ENCODE results near the gene ANO6.

The ANO6 gene

DNA sequence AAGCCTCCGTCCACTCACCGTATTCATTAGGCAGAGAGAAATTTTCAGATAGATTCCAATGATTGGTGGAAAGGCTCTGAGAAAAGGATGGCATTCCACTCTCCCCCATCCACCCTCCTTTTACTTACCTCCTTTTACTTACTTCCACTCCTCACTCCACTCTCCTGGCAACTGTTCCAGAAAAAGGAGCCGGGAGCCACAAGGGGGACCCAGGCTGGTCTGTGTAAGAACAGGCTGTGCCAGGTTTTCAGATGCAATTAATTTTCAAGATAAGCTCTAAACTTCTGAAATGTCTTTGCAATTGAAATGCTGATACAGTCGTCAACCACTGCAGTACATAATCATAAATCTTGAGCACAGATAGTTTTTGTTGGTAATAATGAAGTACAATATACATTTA, 248.8 kb downstream of the ANO6 start:
- DNase-seq = no peak

DNA sequence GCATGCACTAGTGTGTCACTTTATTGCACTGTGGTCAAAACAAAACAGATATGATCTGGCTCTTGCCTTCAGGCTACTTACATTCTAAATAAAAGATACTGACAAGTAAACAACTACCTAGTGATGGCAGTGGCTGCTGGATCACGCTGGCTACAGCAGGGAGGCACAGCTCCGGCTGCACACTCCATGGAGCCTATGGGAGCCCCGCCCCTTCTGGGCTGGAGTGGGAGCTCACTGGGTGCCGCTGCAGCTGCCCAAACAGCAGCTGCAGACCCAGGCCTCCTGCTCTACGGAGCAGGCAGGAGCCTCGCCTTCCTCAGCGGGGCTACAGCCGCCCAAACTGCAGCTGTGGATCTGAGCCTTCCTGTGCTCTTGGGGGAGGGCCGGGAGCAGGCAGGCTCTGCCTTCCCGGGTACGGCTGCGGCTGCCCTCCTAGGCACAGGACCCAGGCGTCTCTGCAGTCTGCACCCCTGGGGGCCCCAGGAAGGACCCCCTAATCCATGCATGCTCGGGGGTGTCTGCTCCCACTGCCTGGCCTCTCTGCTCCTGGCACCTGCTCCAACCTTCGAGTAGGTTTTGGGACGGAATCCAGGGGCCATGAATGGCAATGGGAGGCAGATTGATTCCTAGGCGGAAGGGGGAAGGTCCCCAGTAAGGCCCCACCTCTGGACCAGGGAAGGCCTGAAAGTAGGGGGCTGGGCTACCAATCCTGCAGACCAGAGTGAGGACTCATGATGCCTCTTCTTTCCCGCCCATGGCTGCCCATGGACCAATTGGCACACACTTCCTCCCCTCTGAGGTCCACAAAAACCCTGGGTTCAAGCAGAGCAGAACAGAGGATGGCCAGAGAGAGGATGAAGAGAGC, 253.1 kb downstream of the ANO6 start:
- DNase-seq = no peak

DNA sequence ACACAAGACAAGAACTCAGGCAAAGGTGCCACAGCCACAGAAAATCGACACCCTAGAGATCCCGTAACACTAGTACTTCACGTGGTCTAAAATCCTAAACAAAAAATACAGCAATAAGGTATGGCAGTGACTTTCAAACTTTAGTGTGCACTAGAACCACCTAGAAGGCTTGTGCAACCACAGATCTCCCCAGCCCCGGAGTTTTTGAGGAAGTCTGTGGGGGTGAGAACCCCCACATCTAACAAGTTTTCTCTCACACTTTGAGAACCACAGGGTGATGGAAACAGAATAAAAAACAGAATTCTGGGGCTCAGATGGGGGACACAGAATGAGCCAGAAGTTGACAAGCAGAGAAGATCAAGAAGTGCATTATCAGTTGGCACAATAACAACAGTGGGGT, 254.0 kb downstream of the ANO6 start:
- no peak for DNase-seq

DNA sequence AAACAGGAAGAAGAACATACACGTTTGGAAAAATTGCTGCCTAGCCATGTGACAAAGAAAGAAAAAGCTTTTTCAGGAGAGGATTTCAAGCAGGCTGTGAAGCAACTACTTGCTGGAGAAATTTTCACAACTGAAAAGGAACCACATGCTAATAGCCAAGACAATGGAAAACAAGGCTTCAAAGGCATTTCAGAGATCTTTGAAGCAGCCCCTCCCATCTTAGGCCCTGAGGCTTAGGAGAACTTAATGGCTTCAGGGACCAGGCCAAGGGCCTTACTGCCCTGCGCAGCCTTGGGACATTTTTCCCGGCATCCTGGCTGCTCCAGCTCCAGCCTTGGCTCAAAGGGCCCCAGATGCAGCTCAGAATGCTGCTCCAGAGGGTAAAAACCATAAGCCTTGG, 257.7 kb downstream of the ANO6 start:
- DNase-seq = no peak

DNA sequence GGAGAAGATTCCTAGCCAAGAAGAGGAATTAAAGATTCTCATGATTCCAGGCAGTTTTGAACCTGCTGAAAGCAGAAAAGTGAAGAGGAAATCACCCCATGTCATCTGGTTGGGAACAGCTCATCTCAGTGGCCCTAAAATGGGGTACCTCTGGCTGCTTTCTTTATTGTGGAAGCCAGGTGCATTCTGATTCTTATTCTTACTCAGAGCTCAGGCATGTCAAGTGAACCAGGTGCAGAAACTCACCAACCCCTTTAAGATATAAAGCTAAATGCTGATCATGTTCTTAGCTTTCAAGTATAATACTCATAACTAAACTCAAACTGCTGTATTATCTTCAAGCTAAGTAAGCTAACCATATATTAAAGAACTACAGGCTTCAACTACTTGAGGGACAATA, 259.7 kb downstream of the ANO6 start:
- DNase-seq = no peak

DNA sequence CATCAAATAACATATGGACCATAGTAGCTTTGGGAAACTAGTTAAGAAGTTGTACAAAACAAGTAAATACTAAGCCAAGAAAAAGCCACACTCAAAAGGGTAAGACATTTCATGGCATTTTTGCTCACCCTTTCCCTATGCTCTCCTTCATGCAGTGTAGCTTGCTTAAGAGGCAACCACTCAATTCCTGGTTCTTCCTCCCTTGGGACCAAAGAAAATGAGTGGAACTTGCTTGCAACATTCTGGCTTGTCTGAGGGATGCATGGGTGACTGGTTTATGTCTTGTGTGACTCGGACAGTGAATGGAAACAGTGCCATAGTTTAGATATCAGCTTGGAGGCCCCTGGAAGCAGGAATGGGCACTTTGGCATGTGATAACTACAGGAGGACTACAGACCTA, 261.6 kb downstream of the ANO6 start:
- peak; percentile 40 for DNase-seq

DNA sequence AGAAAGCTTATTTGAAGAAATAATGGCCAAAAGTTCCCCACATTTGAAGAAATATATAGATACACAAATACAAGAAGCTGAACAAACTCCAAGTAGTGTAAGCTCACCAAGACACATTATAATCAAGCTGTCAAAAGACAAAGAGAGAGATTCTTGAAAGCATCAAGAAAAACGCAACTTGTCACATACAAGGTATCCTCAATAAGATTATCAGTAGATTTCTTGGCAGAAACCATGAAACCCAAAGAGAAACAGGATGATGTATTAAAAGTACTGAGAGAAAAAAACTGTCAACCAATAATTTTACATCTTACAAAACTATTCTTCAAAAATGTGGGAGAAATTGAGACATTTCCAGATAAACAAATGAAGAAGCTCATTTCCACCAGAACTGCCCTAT, 263.0 kb downstream of the ANO6 start:
- no peak for DNase-seq

DNA sequence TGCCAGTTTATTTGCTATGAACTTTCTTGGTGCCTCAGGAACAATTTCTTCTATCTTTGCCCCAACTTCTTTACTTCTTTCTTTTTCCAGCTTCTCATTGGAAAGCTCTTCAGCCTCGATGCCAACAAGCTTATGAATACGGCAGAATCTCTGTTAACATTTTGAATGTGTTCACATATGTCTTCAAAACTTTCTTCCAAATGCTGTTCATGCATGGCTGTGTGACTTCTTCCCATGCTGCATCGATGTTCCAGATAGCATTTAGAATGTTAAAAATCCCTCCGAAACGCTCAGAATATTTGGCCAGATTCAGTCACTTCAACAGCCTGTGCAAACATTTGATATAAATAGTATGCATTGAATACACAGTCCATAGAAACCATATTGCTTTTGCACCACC, 265.9 kb downstream of the ANO6 start:
- no peak for DNase-seq

DNA sequence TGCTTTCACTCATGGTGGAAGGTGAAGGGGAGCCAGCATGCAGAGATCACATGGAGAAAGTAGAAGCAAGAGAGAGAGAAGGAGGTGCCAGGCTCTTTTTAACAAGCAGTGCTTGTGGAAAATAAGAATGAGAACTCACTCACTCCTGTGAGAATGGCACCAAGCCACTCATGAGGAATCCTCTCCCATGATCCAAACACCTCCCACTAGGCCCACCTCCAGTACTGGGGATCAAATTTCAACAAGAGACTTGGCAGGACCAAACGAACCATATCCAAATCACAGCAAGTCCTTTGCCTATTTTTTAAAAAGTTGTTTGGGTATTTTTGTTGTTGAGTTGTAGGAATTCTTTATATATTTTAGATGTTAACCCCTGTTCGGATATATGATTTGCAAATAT, 267.7 kb downstream of the ANO6 start:
- no peak for DNase-seq
